Muscle layer of duodenum (tissue), 2 donors: ENCODE measurements around the gene ATF6.

Experiments
- H3K27ac ChIP-seq: one replicate; pipeline ENCODE4 v1.7.0; 2013; ENCODE audit warnings: mild to moderate bottlenecking, low read length
- H3K27me3 ChIP-seq: one replicate; pipeline ENCODE4 v1.7.0; 2013; ENCODE audit warnings: low read depth, mild to moderate bottlenecking, control low read depth, low read length
- H3K36me3 ChIP-seq, 2 donors: one replicate each; pipeline ENCODE4 v1.7.0; 2013; ENCODE audit warnings: low read length in 2 of 2, control low read depth in 1 of 2, mild to moderate bottlenecking in 1 of 2; ENCODE audit not compliant: insufficient read depth in 2 of 2, control insufficient read depth in 1 of 2
- H3K4me1 ChIP-seq, 2 donors: one replicate each; pipeline ENCODE4 v1.7.0; 2013; ENCODE audit warnings: low read length in 2 of 2, mild to moderate bottlenecking in 2 of 2, control low read depth in 1 of 2, moderate library complexity in 1 of 2; ENCODE audit not compliant: insufficient read depth in 2 of 2, control insufficient read depth in 1 of 2
- H3K4me3 ChIP-seq, 2 donors: one replicate each; pipeline ENCODE4 v1.7.0; 2013; ENCODE audit warnings: low read length in 2 of 2, low read depth in 1 of 2, mild to moderate bottlenecking in 1 of 2
- H3K9me3 ChIP-seq, 2 donors: one replicate each; pipeline ENCODE4 v1.7.0; 2013; ENCODE audit warnings: low read length in 2 of 2, control low read depth in 1 of 2, mild to moderate bottlenecking in 1 of 2; ENCODE audit not compliant: control insufficient read depth in 1 of 2
- donor health status: healthy.

ATF6 gene

GRCh38 chr1:161928056-161928455, 161.9 kb downstream of the ATF6 start:
- Histone ChIP-seq H3K9me3 (no peaks in the 10 kb centered on the region), H3K36me3 (no peaks in the 10 kb centered on the region), H3K4me3 (no peak overlapping the region), H3K4me1 (no peaks in the 10 kb centered on the region), H3K27ac (no peak overlapping the region), H3K27me3 (no peaks in the 10 kb centered on the region)

GRCh38 chr1:161929137-161929536, 163.0 kb downstream of the ATF6 start:
- H3K4me3 ChIP-seq = no peak overlapping the region
- H3K36me3 ChIP-seq = no peaks in the 10 kb centered on the region
- no peaks in the 10 kb centered on the region for H3K9me3 ChIP-seq
- H3K27ac ChIP-seq = no peak overlapping the region
- peaks cover under 1 to 3% of the 10 kb centered on the region in 2 donors for H3K4me1 ChIP-seq
- no peaks in the 10 kb centered on the region for H3K27me3 ChIP-seq

- Histone ChIP-seq H3K36me3 (no peaks in the 10 kb centered on the region), H3K27me3 (no peaks in the 10 kb centered on the region), H3K4me1 (peaks cover 3% of the 10 kb centered on the region in 2 donors), H3K9me3 (no peaks in the 10 kb centered on the region), H3K4me3 (no peak overlapping the region), H3K27ac (no peak overlapping the region)
Observed at GRCh38 chr1:161930064-161930463, 163.9 kb downstream of the ATF6 start.

- Histone ChIP-seq H3K9me3 (no peaks in the 10 kb centered on the region), H3K27ac (no peak overlapping the region), H3K27me3 (no peaks in the 10 kb centered on the region), H3K4me1 (peaks cover 3% of the 10 kb centered on the region in 2 donors), H3K36me3 (no peaks in the 10 kb centered on the region), H3K4me3 (no peak overlapping the region)
Observed at GRCh38 chr1:161932668-161933067, 166.5 kb downstream of the ATF6 start.

GRCh38 chr1:161933592-161934588, 167.8 kb downstream of the ATF6 start:
- no peaks in the 10 kb centered on the region for H3K27me3 ChIP-seq
- no peak overlapping the region for H3K4me3 ChIP-seq
- H3K36me3 ChIP-seq = no peaks in the 10 kb centered on the region
- no peak overlapping the region for H3K27ac ChIP-seq
- H3K9me3 ChIP-seq = no peaks in the 10 kb centered on the region
- peaks cover 3% of the 10 kb centered on the region in 2 donors for H3K4me1 ChIP-seq

GRCh38 chr1:161935264-161935663, 169.1 kb downstream of the ATF6 start:
- H3K27ac ChIP-seq = no peak overlapping the region
- H3K9me3 ChIP-seq = no peaks in the 10 kb centered on the region
- no peak overlapping the region for H3K4me3 ChIP-seq

GRCh38 chr1:161936786-161937185, 170.7 kb downstream of the ATF6 start:
- no peak overlapping the region for H3K4me3 ChIP-seq
- H3K4me1 ChIP-seq = peaks cover 3% of the 10 kb centered on the region in 2 donors
- H3K9me3 ChIP-seq = no peaks in the 10 kb centered on the region
- no peak overlapping the region for H3K27ac ChIP-seq
- H3K27me3 ChIP-seq = no peaks in the 10 kb centered on the region
- H3K36me3 ChIP-seq = peaks cover 0 to 3% of the 10 kb centered on the region in 2 donors

More at GRCh38 chr1:161935264-161935663, 169.1 kb downstream of the ATF6 start:
- Histone ChIP-seq H3K4me1 (peaks cover 3% of the 10 kb centered on the region in 2 donors), H3K36me3 (no peaks in the 10 kb centered on the region), H3K27me3 (no peaks in the 10 kb centered on the region)

- H3K36me3 ChIP-seq = peaks cover 3 to 8% of the 10 kb centered on the region in 2 donors
- no peak overlapping the region for H3K27ac ChIP-seq
- no peaks in the 10 kb centered on the region for H3K9me3 ChIP-seq
- H3K4me1 ChIP-seq = no peaks in the 10 kb centered on the region
- H3K4me3 ChIP-seq = no peak overlapping the region
- H3K27me3 ChIP-seq = no peaks in the 10 kb centered on the region
Observed at GRCh38 chr1:161940866-161941591, 174.9 kb downstream of the ATF6 start.

- Histone ChIP-seq H3K36me3 (peaks cover 3 to 8% of the 10 kb centered on the region in 2 donors), H3K27ac (no peak overlapping the region), H3K27me3 (no peaks in the 10 kb centered on the region), H3K4me1 (no peaks in the 10 kb centered on the region), H3K9me3 (no peaks in the 10 kb centered on the region), H3K4me3 (no peak overlapping the region)
Observed at GRCh38 chr1:161941726-161942436, 175.8 kb downstream of the ATF6 start.

- Histone ChIP-seq H3K36me3 (peaks cover 3 to 8% of the 10 kb centered on the region in 2 donors), H3K9me3 (no peaks in the 10 kb centered on the region), H3K4me3 (no peak overlapping the region), H3K27ac (no peak overlapping the region), H3K4me1 (no peaks in the 10 kb centered on the region), H3K27me3 (no peaks in the 10 kb centered on the region)
Observed at GRCh38 chr1:161943737-161944136, 177.6 kb downstream of the ATF6 start.

- no peaks in the 10 kb centered on the region for H3K9me3 ChIP-seq
- H3K27ac ChIP-seq = no peak overlapping the region
- no peaks in the 10 kb centered on the region for H3K4me1 ChIP-seq
- H3K4me3 ChIP-seq = no peak overlapping the region
- peaks cover 3 to 8% of the 10 kb centered on the region in 2 donors for H3K36me3 ChIP-seq
- H3K27me3 ChIP-seq = no peaks in the 10 kb centered on the region
Observed at GRCh38 chr1:161944381-161944780, 178.3 kb downstream of the ATF6 start.
